Occipital lobe (tissue), 2 donors: ENCODE measurements around the gene KCNIP4. TPM values are rescaled to one million over a fixed set of nuclear protein-coding genes. Genes with fewer than 3 reads are reported as not detected.
"Not testable (repeated sequence)": the region's sequence is repeated elsewhere in the genome, so short reads cannot be mapped to it uniquely, and the experiment has no call there.

Experiments
- DNase-seq: peaks from one replicate; lab custom pipeline; 2025; lab: John Stamatoyannopoulos, UW
- total RNA-seq: library from RNA; depleted of rRNA; stranded (reverse); fragments of >200 nt; gene quantifications from one replicate; pipeline ENCODE4 v1.2.3, GENCODE V29; 2014

The KCNIP4 gene
- total RNA-seq, 1 donor from 2014 or later, result 19.8 TPM

DNA sequence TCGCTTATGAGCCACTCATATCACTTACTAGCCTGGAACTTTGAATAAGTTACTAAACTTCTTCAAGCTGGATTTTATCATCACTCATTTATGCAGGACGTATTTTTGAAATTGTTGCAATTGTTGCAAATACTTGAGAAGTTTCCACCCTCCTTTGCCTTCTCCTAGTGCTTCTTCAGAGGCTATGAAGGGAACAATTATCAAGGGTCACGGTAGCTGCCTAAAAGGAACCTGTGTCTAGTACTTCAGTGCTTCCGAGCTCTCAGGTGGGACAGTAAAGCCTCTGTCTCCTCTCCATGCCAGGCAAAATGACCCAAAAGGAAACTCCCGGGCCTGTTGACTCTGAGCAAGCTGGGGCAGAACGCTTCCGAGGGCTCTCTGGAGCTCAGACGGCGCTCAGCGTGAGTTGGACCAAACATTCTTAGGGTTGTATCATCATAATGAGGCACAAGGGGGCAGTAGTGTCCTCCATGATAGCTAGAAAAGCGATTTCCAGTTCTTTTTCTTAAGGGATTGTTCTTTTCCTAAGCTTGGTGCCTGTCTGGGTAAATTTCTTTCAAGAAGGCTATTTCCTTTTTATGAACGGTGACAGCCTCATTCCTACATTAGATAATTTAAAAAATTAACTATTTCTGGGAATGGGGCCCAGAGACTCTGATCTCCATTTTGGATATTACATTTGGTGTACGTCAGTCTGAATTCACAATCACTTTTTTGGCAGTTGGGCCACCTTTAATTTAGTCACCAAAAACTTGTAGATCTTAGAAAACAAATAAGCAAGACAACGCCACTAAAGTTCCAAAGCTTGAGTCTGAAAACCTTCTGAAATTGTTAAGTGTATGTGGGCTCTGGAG, 1175.2 kb downstream of the KCNIP4 start:
- DNase-seq, result peak; percentile 27

DNA sequence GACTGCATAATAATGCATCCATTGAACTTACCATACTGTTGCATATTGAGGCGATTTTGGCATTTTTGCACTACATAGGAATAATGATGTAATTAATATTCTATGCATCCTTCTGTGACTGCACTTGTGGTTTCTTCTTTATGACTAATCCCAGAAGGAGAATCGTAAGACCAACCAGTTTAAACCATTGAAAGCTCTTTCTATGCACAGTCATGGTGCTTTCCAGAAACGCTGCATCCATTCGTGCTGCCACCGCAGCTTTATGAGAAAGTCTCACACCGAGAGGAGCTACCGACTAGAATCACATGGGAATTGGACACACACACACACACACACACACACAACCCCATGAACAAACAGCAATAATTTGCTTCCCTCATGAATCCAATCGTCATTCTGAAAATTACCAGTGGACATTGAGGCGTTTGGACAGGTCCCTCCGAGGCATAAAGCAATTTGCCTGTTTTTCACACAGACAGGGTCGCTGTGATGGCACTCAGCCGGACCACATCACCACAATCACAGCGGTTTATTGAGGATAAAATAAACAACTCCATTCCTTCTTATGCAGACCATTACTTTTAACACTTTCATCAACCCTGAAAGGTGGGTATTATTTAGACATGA, 1184.1 kb downstream of the KCNIP4 start:
- DNase-seq, result no peak

DNA sequence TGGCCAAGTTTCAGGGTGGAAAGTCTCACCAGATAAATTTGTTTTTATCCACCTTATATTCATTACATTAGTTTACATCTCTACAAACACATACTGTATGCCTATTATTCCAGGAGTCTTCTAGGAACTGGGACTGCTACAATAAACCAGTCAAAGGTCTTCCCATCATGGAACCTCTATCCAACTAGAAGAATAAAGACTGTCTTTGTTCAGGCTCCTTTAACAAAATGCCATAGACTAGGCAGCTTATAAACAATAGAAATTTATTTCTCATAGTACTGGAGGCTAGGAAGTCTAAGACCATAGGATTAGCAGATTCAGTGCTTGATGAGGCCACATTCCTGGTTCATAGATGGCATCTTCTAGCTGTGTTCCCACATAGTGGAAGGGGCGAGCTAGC, 1186.7 kb downstream of the KCNIP4 start:
- DNase-seq, result no peak

DNA sequence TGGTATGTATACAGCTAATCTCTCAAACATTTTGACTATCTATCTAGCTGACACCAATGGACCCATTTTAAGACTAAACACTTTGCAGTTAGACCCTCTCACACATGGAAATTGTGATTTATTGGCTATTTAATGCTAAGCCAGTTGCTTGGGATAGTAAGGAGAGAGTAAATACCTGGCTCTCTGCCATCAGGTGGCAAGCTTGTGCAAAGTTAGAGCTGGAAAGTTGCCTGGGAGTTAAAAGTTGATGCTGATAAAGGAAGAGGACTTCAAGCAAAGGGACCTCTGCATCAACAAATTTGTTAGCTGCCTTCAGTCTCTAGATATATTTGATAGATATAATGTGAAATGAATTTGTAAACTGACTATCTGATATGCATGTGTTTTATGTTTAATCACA, 1187.2 kb downstream of the KCNIP4 start:
- no peak for DNase-seq

DNA sequence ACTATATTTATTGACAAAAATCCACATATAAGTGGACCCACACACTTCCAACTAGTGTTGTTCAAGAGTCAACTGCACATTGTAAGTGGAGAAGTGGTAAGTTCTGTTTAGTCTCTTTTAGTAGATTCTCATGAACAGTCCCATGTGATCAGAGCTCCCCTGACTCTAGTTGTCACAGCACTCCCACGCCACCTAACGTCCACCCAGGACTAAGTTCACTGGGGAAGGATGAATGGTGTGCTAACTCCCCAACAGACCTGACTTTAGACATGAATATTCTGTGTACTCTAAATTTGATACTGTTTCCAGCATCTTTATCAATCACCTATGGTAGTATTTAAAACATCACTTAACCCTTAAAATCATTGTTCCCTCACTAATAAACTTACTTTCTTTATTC, 1188.5 kb downstream of the KCNIP4 start:
- no peak for DNase-seq

DNA sequence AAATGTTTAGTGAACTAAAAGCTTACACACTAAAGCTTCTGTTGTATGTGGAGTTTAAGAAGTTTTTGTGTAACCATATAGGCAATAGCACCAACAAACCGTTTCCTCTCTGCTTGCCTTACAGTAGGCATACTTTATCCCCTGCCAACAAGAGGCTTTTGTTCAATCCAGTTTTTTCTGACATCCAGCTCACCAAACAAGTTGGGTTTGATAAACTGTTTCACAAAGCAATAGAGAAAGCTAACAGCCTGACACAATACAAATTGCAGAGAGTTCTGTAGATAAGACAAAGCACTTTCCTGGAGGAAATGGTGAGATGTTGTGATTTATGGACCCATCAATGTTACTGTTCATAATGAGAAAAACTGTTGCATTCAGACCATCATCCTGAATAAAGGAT, 1194.5 kb downstream of the KCNIP4 start:
- no peak for DNase-seq

DNA sequence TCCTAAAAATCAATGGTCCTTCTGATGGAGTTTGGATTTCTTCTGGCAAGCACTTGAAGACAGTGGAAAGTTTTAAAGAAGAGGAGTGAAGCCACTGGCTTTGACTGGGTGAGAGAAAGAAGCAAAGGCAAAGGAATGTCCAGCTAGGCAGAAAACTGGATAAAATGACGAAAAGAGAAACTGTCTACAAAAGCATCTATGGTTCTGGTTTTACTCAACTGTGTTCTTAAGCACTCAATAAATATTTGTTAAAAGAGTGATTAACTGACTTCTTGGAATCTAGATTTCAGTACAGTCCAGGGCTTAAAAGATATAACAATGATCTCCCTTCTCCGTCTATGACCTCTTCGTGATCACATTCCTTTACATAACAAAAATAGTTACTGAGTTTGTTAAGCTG, 1195.9 kb downstream of the KCNIP4 start:
- no peak for DNase-seq

DNA sequence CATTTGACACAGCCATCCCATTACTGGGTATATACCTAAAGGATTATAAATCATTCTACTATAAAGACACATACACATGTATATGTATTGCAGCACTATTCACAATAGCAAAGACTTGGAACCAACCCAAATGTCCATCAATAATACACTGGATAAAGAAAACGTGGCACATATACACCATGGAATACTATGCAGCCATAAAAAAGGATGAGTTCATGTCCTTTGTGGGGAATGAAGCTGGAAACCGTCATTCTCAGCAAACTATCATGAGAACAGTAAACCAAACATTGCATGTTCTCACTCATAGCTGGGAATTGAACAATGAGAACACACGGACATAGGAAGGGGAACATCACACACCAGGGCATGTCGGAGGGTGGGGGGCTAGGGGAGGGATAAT, 1202.6 kb downstream of the KCNIP4 start:
- not testable (repeated sequence) for DNase-seq

DNA sequence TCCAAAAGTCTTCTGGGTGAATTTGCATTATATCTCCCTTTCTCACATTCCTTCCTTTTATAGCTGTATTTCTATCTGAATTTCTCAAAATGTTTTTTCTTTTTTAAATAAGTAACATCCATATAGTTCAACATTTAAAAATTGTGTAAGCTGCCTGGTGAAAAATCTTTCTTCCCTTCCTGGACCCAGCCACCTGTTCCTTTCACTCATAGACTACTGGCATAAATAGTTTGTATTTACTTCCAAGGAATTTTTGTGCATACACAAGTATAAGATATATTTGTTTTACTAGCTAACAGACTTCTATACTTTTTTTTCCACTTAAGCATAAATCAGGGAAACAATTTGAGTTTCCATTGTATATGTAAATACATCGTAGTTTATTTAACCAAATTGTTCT, 1212.6 kb downstream of the KCNIP4 start:
- DNase-seq, result no peak

DNA sequence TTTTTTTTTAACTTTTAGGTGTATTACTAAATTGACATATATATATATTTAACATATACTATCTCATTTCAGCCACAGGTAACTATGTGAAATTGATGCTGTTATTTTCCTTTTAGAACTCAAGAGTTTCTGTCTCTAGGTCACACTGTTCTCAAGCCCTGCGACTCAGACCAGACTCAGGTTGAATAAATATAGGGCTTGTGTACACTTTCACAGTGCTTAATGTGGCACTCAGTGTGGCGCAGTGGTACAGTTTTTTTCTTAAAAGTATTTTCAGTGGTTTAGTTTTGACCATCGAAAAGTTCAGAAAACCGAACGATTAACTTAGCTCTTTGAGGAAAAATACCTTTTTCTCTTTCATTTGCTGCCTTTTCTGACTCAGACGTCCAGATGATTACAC, 1223.7 kb downstream of the KCNIP4 start:
- no peak for DNase-seq

DNA sequence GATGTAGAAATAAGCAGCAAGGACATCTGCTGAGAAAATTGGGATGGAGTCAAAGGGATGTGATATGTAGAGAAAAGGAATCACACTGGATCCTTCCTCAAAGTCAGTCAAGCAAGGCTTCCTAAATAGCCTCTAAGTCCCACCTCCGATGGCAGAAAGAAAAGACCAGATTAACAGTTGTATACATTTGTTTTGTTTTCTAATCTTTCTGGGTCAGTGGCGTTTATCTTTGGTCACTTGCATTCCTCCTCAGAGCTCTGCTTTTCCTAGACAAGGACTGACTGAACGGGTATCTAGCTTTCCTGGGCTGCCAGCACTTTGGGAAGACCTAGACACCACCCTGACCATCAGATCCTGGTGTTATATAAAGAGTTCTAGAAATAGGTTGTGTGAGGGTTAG, 1225.1 kb downstream of the KCNIP4 start:
- no peak for DNase-seq

DNA sequence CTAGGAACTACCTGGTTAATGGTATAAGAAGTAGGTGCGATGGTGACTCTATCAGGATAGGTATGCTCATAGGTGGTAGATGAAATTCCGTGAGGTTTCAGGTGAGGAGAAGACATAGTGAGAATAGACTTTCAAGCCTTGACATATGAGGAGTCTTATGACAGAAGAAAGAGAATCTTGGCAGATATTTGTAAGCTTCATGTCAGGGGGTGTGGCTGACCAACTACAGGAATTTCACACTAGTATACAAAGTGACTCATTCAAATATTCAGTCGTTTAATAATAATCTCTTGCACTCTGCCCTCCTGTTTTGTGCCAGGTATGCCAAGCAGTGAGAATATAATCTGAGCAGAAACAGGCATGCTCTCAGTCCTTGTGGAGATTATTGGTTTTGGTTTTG, 1225.6 kb downstream of the KCNIP4 start:
- DNase-seq, result no peak

DNA sequence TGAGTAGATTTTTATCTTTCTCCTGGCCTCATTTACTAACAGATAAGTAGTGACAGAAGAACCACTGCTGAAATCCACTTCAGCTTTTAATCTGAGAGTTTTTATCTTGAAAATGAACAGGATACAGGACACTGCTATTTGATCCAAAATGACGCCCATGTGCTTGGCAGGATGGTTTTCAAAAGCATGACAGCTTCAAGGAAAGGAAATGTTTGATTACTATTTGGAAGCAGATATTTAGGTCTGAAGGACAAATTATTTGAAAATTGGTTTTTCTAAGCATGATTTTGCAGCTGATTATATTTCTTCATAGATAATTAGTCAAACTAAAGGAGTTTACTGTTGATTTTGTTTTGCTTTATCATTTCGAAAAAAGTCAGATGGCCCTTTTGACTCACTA, 1237.2 kb downstream of the KCNIP4 start:
- no peak for DNase-seq

DNA sequence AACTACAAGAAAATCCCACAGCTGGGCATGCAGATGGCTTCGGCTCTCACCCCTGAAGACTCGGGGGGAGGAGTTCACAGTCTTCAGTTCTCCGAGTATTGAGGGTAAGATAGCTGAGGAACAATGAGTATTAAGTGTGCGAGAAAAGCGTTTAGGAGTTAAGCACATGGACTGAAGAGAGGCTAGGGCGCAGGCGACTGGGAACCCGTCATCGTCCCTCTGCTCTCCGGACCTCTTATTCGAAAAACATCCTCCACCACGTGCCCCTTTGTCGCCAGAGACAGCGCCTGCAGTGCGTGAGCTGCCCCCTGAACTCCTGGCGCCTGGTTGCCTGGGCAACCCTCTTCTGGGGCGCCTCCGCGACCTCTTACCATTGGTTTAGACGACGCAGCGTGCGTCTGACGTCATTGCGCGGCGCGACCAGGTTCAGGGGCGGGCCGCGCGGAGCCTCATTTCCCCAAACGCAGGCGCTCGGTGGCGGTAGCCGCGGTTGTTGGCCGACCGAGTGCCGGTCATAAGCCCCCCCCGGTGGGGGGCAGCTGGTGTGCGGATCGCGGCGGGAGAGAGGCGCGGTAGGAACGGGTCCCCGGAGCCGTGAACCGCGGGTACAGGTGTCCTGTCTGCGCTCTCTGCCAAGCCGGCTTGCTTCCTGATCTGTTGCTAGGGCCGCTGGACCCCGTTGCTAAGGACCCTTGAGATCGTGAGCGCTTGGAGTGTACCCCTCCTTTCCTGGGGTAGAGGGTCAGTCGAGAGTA, 1248.4 kb downstream of the KCNIP4 start, which contains the start of gene PACRGL:
Gene PACRGL (plus strand): TSS at position 452 of the 755 bp plus-strand sequence. CDS start 4,024 bp downstream, outside the sequence.
- DNase-seq, result peak; percentile 90

DNA sequence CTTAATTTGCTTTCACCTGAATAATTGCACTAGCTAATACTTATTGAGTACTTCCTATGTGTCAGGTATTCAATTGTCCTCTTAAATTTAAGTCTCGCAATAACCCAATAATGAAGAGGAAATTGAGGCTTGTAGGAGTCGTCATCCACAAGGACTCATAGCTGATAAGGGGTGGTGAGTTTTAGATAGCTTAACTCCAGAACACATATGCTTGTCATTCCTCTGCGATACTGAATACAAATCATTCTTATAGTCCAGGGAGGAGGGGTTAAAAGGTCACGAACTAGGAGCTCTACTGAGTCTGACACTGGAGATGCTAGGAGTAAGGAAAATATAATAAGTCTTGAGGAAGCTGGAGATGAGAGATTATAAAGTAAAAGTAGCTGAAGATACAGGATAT, 1249.8 kb downstream of the KCNIP4 start:
- DNase-seq, result no peak

DNA sequence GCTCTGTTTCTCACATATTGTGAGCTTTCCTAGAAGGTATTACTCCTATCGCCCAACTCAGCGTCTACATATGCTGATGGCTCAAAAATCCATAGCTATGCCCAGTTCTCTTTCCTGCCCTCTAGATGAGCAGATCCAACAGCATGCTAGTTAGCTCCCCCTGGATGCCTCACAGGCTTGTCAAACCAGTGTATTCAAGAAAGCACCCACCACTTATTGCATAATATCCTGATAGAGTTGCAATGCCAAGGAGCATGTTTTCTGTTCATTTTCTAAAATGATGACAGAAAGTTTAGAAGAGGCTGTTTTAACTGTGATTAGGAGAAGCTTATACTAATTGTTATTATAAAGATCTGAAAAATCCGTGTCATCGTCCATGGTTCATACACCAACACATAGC, 1250.2 kb downstream of the KCNIP4 start:
- DNase-seq, result no peak

DNA sequence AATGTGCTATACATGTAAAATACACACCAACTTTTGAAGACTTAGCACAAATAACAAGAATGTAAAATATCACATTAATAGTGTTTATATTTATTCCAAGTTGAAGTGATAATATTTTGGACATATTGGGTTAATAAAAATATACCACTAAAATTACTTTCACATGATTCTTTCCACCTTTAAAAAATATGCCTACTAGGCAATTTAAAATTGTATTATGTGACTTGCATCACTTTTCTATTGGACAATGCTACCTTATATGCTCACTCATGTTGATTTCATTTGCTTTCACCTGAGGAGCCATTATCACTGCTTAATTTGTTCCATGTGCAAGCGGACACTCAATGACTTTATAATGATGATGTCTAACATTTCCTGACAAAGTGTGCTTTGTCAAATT, 1251.8 kb downstream of the KCNIP4 start:
- no peak for DNase-seq

DNA sequence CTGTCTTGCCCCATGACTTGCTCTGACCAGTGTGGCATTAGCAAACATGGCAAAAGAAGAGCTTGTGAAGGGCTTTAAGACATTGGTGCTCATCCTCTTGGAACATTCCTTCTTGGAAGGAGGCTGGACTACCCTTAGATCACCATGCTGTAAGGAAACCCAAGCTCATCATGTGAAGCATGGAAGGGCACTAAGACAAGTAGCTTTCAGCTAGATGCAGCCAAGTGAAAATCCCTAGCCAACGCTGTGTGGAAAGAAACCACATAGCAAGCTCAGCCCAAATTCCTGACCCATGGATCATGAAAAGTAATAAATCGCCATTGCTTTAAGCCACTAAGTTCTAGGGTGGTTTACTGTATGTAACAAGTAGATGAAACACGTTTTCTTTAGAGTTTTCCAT, 1260.7 kb downstream of the KCNIP4 start:
- DNase-seq, result no peak

DNA sequence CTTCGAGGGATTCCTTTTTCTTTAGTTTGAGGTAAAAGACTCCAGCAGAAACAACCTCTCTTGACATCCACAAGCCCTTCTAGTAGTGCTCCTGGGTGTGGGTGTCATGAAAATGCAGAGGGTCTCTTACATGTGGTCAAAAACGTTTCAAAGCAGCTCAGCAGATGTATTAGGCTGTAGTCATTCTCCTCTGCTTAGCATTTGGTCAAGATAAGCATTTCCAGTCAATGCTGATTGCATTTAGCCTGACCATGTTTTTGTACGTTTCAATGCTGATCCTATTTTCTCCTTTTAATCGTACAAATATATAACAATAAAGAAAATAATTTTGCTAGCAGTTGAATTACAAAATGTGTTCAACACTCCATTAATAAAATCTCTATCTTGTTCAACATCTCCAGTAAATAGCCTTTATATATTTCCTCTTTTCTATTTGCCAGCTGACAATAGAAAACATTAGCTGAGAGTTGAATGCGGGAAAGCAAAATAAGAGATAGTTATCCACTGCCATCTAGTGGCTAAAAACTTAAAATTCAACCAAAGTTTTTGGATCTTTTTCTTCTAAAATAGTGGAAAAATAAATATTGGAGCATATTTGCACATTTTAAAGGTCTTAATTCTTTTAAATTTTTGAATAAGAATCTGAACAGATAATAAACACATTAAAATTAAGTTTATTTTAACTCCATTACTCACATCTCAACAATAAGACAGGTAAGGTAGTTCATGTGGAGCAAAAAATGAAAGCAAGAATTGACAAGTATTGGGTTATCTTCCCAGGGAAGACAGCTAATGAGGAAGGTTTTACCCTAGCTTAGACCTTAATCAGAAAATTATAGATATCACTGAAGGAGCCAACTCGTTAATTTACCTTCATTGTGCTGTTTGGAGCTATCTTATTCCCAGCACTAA, 1263.5 kb downstream of the KCNIP4 start:
- DNase-seq, result no peak

DNA sequence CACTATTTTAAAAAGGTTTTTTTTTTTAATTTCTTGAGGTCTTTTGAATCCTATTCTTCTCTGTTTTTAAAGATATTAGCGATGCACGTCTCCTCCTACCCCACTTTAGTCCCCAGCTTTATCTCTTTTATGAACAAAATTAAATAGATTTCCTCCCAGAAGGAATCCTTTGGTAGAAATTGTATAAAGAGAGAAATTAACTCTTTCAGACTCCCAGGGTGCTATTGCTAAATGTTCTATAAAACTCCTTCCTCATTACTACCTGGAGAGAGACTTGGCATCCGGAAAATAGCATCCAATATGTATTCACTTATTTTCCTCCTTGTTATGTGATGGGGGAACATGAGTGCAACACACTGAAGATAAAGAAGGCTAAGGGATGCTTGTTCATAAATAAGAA, 1264.8 kb downstream of the KCNIP4 start:
- no peak for DNase-seq

DNA sequence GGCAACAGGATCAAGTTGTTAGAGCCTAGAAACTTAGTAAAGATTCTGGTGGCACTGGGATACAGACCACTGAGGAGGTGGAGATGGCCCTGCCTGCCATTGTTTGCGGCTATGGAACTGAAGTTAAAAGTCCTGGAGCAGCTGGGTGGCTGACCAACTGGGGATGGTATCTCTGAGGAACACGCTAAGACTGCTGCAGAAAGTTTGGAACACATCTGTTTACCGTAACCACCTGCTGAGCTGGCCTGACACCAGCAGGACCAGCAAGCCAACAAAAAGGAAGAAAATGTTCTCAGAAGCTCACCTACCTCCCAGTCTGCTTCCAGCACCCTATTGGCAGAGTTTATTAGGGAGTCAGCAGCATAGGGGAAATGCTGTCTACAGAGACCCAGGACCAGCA, 1265.7 kb downstream of the KCNIP4 start:
- no peak for DNase-seq
